CD4-positive, alpha-beta T cell (primary cell): ENCODE data around the gene NARF. TPM values are rescaled to one million over a fixed set of nuclear protein-coding genes. Genes with fewer than 3 reads are reported as not detected.

Experiments
- ATAC-seq: fragments of 200-7000 bp; cut with Tn5 transposase; one replicate; pipeline ENCODE4 v1.10.0; 2022; ENCODE audit warnings: mild to moderate bottlenecking; ENCODE audit not compliant: poor library complexity
- CTCF ChIA-PET: fragments of 350-600 bp; sonication (Branson Sonifier 250); formaldehyde crosslinking; loops from one replicate; lab custom pipeline; 2021; ENCODE audit warnings: antibody characterized with exemption, inconsistent platforms; lab: Charles Lee
- POLR2A ChIA-PET: fragments of 350-600 bp; sonication (Branson Sonifier 250); formaldehyde crosslinking; loops from one replicate; lab custom pipeline; 2021; ENCODE audit warnings: antibody characterized with exemption, inconsistent platforms; lab: Charles Lee
- DNase-seq, 14 experiments: peaks; one replicate each; pipeline ENCODE4 v3.0.0-alpha.2; 2013 to 2020; ENCODE audit warnings: mixed read lengths in 2 of 14
- H3K27ac ChIP-seq, 2 donors: one replicate each; pipeline versions ENCODE4 v1.5.1 to v1.7.0; 2013; ENCODE audit warnings: low read length in 2 of 2, low read depth in 1 of 2, mild to moderate bottlenecking in 1 of 2
- H3K27me3 ChIP-seq, 2 experiments: 1 replicate in 1 of 2; 2 replicates in 1 of 2; pipeline versions ENCODE4 v1.6.1 to v1.7.0; 2013; ENCODE audit warnings: low read length in 2 of 2, control low read depth in 1 of 2, mild to moderate bottlenecking in 1 of 2, moderate library complexity in 1 of 2; ENCODE audit not compliant: insufficient read depth in 2 of 2, control insufficient read depth in 1 of 2
- H3K36me3 ChIP-seq: one replicate; pipeline ENCODE4 v1.6.1; 2013; ENCODE audit warnings: low read length, control low read depth; ENCODE audit not compliant: insufficient read depth
- H3K4me1 ChIP-seq: one replicate; pipeline ENCODE4 v1.6.1; 2013; ENCODE audit warnings: low read length, control low read depth; ENCODE audit not compliant: insufficient read depth
- H3K4me3 ChIP-seq: one replicate; pipeline ENCODE4 v1.5.1; 2013; ENCODE audit warnings: mild to moderate bottlenecking, low read length, moderate library complexity
- H3K9me3 ChIP-seq, 2 experiments: 1 replicate in 1 of 2; 2 replicates in 1 of 2; pipeline versions ENCODE4 v1.6.1 to v1.7.0; 2013; ENCODE audit warnings: low read length in 2 of 2, mild to moderate bottlenecking in 2 of 2, control low read depth in 1 of 2, moderate library complexity in 1 of 2; ENCODE audit not compliant: control insufficient read depth in 1 of 2, insufficient read depth in 1 of 2
- H3K27ac Mint-ChIP-seq: one replicate; pipeline ENCODE4 v1.8.0; 2020; ENCODE audit warnings: mixed read lengths
- H3K27me3 Mint-ChIP-seq: one replicate; pipeline ENCODE4 v1.8.0; 2021; ENCODE audit warnings: mixed read lengths
- H3K36me3 Mint-ChIP-seq: one replicate; pipeline ENCODE4 v1.8.0; 2021; ENCODE audit warnings: low read depth, mixed read lengths
- H3K4me1 Mint-ChIP-seq: one replicate; pipeline ENCODE4 v1.8.0; 2021; ENCODE audit warnings: low read depth, mixed read lengths
- H3K4me3 Mint-ChIP-seq: one replicate; pipeline ENCODE4 v1.8.0; 2020; ENCODE audit warnings: mild to moderate bottlenecking, mixed read lengths
- H3K9me3 Mint-ChIP-seq: one replicate; pipeline ENCODE4 v1.8.0; 2020; ENCODE audit warnings: mixed read lengths
- CTCF ChIP-seq: fragments of 200-600 bp; IDR thresholded peaks from one replicate; pipeline ENCODE4 v1.8.0; 2022; ENCODE audit warnings: antibody characterized with exemption, mild to moderate bottlenecking
- intact Hi-C, 2 experiments: fragments of 100-400 bp; cut with DNase I in 1 of 2; cut with micrococcal nuclease in 1 of 2; formaldehyde crosslinking; loops; one replicate each; pipeline versions ENCODE4 v1.15.1 to v1.9.0; 2023 to 2025; cut with DNase I, micrococcal nuclease
- total RNA-seq, 174 experiments: library from RNA in 2 of 174; stranded (reverse) in 2 of 174; gene quantifications; one replicate each; pipeline ENCODE4 v1.2.3 and lab custom pipeline; 2021 to 2026

The NARF gene
- total RNA-seq, 2 experiments from 2014 or later, result 57.1 to 62.0 TPM

GRCh38 chr17:82524540-82524939 is 66.0 kb downstream of the NARF start:
- ChIA-PET POLR2A (no interaction called here), CTCF (no interaction called here)
- intact Hi-C loops, result no loop called here
- no peak for TF ChIP-seq CTCF
- H3K4me1 ChIP-seq, result peaks cover 65% of the 10 kb centered on the region
- H3K4me3 Mint-ChIP-seq, result peak overlapping the region; percentile 34
- no peaks in the 10 kb centered on the region for H3K9me3 ChIP-seq
- no peaks in the 10 kb centered on the region for H3K9me3 Mint-ChIP-seq
- peaks cover 9% of the 10 kb centered on the region for H3K36me3 Mint-ChIP-seq
- H3K36me3 ChIP-seq, result no peaks in the 10 kb centered on the region
- peaks cover 62% of the 10 kb centered on the region for H3K4me1 Mint-ChIP-seq
- no peak overlapping the region for H3K27ac ChIP-seq
- ATAC-seq, result no peak
- no peaks in the 10 kb centered on the region for H3K27me3 Mint-ChIP-seq
- no peak overlapping the region for H3K4me3 ChIP-seq
- DNase-seq, result no peak
- H3K27ac Mint-ChIP-seq, result peak overlapping the region; percentile 59
- H3K27me3 ChIP-seq, result no peaks in the 10 kb centered on the region

GRCh38 chr17:82525712-82526111 is 67.2 kb downstream of the NARF start:
- no peak overlapping the region for H3K4me3 Mint-ChIP-seq
- no peak for ATAC-seq
- no peaks in the 10 kb centered on the region for H3K27me3 Mint-ChIP-seq
- POLR2A ChIA-PET, result no interaction called here
- Histone ChIP-seq H3K9me3 (no peaks in the 10 kb centered on the region), H3K36me3 (no peaks in the 10 kb centered on the region), H3K27me3 (no peaks in the 10 kb centered on the region), H3K27ac (no peak overlapping the region), H3K4me1 (peaks cover 69% of the 10 kb centered on the region), H3K4me3 (no peak overlapping the region)
- H3K9me3 Mint-ChIP-seq, result no peaks in the 10 kb centered on the region
- H3K36me3 Mint-ChIP-seq, result peaks cover 5% of the 10 kb centered on the region
- CTCF ChIA-PET, result no interaction called here
- DNase-seq, result no peak
- peaks cover 65% of the 10 kb centered on the region for H3K4me1 Mint-ChIP-seq
- TF ChIP-seq CTCF, result no peak
- no peak overlapping the region for H3K27ac Mint-ChIP-seq
- intact Hi-C loops, result no loop called here

GRCh38 chr17:82527898-82528297 is 69.4 kb downstream of the NARF start:
- H3K36me3 Mint-ChIP-seq, result peaks cover 8% of the 10 kb centered on the region
- DNase-seq, result no peak
- CTCF ChIA-PET, result no interaction called here

More at GRCh38 chr17:82527898-82528297, 69.4 kb downstream of the NARF start:
- H3K4me1 Mint-ChIP-seq, result peaks cover 64% of the 10 kb centered on the region
- no peak overlapping the region for H3K27ac ChIP-seq
- H3K9me3 ChIP-seq, result no peaks in the 10 kb centered on the region
- H3K4me3 ChIP-seq, result no peak overlapping the region
- H3K9me3 Mint-ChIP-seq, result no peaks in the 10 kb centered on the region
- intact Hi-C loops, result no loop called here
- POLR2A ChIA-PET, result no interaction called here
- no peaks in the 10 kb centered on the region for H3K27me3 Mint-ChIP-seq
- ATAC-seq, result no peak
- H3K27ac Mint-ChIP-seq, result peak overlapping the region; percentile 49
- H3K4me3 Mint-ChIP-seq, result no peak overlapping the region
- H3K27me3 ChIP-seq, result no peaks in the 10 kb centered on the region
- no peaks in the 10 kb centered on the region for H3K36me3 ChIP-seq
- TF ChIP-seq CTCF, result no peak
- peaks cover 61% of the 10 kb centered on the region for H3K4me1 ChIP-seq
